AG04450 (cell line): ENCODE measurements around the gene CCDC106. TPM values are rescaled to one million over a fixed set of nuclear protein-coding genes. Genes with fewer than 3 reads are reported as not detected.

Source experiments
- CTCF ChIA-PET: fragments of 300-600, 350-600 bp; formaldehyde crosslinking; extraction: SDS; loops from one replicate; lab custom pipeline; 2022; ENCODE audit warnings: antibody characterized with exemption, inconsistent platforms; lab: Charles Lee
- POLR2A ChIA-PET: fragments of 350-600 bp; formaldehyde crosslinking; extraction: SDS; loops from one replicate; lab custom pipeline; 2021; ENCODE audit warnings: antibody characterized with exemption, inconsistent platforms; lab: Yijun Ruan, JAX
- DNase-seq: peaks from one replicate; pipeline ENCODE4 v3.0.0-alpha.2; 2011; ENCODE audit warnings: low read depth, low spot score
- H3K27ac ChIP-seq: one replicate; pipeline ENCODE4 v1.5.1; 2012; ENCODE audit warnings: low read depth, low read length, control low read depth
- H3K27me3 ChIP-seq: one replicate; pipeline ENCODE4 v1.6.0; 2012; ENCODE audit warnings: low read length; ENCODE audit not compliant: control insufficient read depth, insufficient read depth
- H3K4me3 ChIP-seq: 2 replicates; pipeline ENCODE4 v1.5.1; 2011; ENCODE audit warnings: mild to moderate bottlenecking, low read depth, low read length, control low read depth
- H3K9me3 ChIP-seq: 2 replicates; pipeline ENCODE4 v1.5.1; 2012; ENCODE audit warnings: low read length; ENCODE audit not compliant: control insufficient read depth, insufficient read depth
- polyA plus RNA-seq: library from polyadenylated mRNA; depleted of rRNA; stranded (reverse); fragments of >200 nt; gene quantifications from 2 replicates; pipeline ENCODE4 v1.2.3, GENCODE V29; 2011
- TF ChIP-seq, protein P1 (sequence below): IDR thresholded peaks from 2 replicates; pipeline ENCODE4 v1.5.1; 2011; ENCODE audit warnings: low read depth, low read length, control low read depth, inconsistent platforms

CCDC106 gene
- polyA plus RNA-seq, 1 experiment = 6.2 TPM

GRCh38 chr19:55650602-55651230 is 2.7 kb downstream of the CCDC106 start:
- CTCF ChIA-PET = no interaction called here
- TF ChIP-seq, protein P1, sequence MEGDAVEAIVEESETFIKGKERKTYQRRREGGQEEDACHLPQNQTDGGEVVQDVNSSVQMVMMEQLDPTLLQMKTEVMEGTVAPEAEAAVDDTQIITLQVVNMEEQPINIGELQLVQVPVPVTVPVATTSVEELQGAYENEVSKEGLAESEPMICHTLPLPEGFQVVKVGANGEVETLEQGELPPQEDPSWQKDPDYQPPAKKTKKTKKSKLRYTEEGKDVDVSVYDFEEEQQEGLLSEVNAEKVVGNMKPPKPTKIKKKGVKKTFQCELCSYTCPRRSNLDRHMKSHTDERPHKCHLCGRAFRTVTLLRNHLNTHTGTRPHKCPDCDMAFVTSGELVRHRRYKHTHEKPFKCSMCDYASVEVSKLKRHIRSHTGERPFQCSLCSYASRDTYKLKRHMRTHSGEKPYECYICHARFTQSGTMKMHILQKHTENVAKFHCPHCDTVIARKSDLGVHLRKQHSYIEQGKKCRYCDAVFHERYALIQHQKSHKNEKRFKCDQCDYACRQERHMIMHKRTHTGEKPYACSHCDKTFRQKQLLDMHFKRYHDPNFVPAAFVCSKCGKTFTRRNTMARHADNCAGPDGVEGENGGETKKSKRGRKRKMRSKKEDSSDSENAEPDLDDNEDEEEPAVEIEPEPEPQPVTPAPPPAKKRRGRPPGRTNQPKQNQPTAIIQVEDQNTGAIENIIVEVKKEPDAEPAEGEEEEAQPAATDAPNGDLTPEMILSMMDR = no peak
- H3K4me3 ChIP-seq = no peak overlapping the region
- H3K9me3 ChIP-seq = no peaks in the 10 kb centered on the region; the same call in 1 of the 2 replicates
- POLR2A ChIA-PET = no interaction called here
- DNase-seq = no peak
- no peaks in the 10 kb centered on the region for H3K27me3 ChIP-seq
- no peak overlapping the region for H3K27ac ChIP-seq

DNA sequence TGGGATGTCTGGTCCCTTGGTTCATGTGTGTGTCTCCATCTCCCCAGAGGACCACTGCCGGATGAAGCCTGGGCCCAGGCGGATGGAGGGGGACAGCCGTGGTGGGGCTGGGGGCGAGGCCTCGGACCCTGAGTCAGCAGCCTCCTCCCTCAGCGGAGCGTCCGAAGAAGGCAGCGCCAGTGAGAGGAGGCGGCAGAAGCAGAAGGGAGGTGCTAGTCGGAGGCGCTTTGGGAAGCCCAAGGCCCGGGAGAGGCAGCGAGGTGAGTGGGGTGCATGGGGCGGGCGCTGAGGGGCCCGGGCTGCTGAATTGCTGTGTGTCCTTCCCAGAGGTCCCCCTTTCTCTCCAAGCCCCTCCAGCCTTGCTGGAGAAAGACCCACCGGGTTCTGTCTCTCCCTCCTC is 3.2 kb downstream of the CCDC106 start:
- H3K4me3 ChIP-seq = no peak overlapping the region
- H3K27me3 ChIP-seq = no peaks in the 10 kb centered on the region

DNA sequence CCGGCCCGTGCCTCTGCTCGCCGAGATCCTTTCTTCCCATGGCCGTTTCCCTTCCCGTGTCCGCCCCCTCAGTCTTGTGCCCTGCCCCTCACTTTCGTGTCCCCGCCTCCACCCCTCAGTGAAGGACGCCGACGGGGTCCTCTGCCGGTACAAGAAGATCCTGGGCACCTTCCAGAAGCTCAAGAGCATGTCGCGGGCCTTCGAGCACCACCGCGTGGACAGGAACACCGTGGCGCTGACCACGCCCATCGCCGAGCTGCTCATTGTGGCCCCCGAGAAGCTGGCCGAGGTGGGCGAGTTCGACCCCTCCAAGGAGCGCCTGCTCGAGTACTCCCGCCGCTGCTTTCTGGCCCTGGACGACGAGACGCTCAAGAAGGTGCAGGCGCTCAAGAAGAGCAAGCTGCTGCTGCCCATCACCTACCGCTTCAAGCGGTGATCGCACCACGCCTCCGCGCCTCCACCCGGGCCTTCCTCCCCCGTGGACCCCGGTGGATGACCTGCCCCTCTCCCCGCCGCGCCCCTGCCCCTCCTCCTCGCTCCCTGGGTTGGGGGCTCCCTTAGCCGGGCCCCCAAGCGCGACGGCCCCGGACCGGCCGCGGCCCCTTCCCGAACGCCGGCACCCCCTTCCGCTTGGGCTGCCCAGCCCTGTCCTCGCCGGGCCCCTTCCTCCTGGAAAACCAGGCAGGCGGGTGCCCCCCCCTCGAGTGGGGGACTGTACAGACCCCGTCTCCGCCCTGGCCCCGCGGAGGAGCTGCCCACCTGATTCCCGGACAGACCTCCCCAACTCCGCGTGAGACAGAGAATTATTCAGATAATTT is 4.5 kb downstream of the CCDC106 start:
- Histone ChIP-seq H3K4me3 (no peak overlapping the region), H3K27ac (no peak overlapping the region), H3K27me3 (no peaks in the 10 kb centered on the region), H3K9me3 (no peaks in the 10 kb centered on the region; the same call in 1 of the 2 replicates)
- no peak for DNase-seq
- TF ChIP-seq, protein P1 = no peak
- POLR2A ChIA-PET = interaction anchor here (0.7 kb wide), 1 partner anchor 16 kb away, joined by 4 read pairs; no protein-coding TSS in a partner anchor
- CTCF ChIA-PET = interaction anchor here (0.6 to 1.7 kb wide), 15 partner anchors 8 to 1253 kb away, joined by 3 to 16 read pairs (median 6); partner anchors contain the start of gene ZNF784

More for the DNA sequence above, 3.2 kb downstream of the CCDC106 start:
- H3K9me3 ChIP-seq = no peaks in the 10 kb centered on the region; the same call in 1 of the 2 replicates
- TF ChIP-seq, protein P1 = no peak
- POLR2A ChIA-PET = no interaction called here
- no peak overlapping the region for H3K27ac ChIP-seq
- DNase-seq = no peak
- CTCF ChIA-PET = no interaction called here

GRCh38 chr19:55653651-55654322 is 5.8 kb downstream of the CCDC106 start:
- Histone ChIP-seq H3K27me3 (no peaks in the 10 kb centered on the region), H3K9me3 (no peaks in the 10 kb centered on the region; the same call in 1 of the 2 replicates), H3K4me3 (peak overlapping the region; percentile 92), H3K27ac (peak overlapping the region; percentile 97)
- TF ChIP-seq, protein P1 = peak; percentile 100
- ChIA-PET CTCF (interaction anchor here (0.6 to 1.7 kb wide), 29 partner anchors 8 to 1516 kb away, joined by 3 to 20 read pairs (median 4); partner anchors contain the start of genes CNOT3 and ZNF784), POLR2A (interaction anchor here (0.6 to 1.4 kb wide), 9 partner anchors 17 to 395 kb away, joined by 3 to 8 read pairs (median 4); partner anchors contain the start of genes FIZ1, ISOC2 and PPP6R1)
- peak; percentile 99 for DNase-seq
